Adrenal gland (tissue), 12 donors: ENCODE measurements around the gene TMEM163. TPM values are rescaled to one million over a fixed set of nuclear protein-coding genes. Genes with fewer than 3 reads are reported as not detected.

Experiments used
- DNase-seq, 7 donors: peaks; one replicate each; pipeline ENCODE4 v3.0.0-alpha.2; 2019 to 2020
- H3K27ac ChIP-seq, 5 donors: fragments of 200-600 bp; sonication (generic) in 4 of 5; 1 replicate in 3 of 5; 2 replicates in 2 of 5; pipeline versions ENCODE4 v1.5.1 to v1.8.0; 2016 to 2020; ENCODE audit warnings: mild to moderate bottlenecking in 1 of 5
- H3K27me3 ChIP-seq: fragments of 200-600 bp; 2 replicates; pipeline ENCODE4 v1.8.0; 2021
- H3K36me3 ChIP-seq, 2 donors: fragments of 200-600 bp; replicated peaks in 1 of 2; 1 replicate in 1 of 2; 2 replicates in 1 of 2; pipeline versions ENCODE4 v1.5.1 to v1.8.0; 2018 to 2022
- H3K4me1 ChIP-seq, 2 donors: fragments of 200-600 bp; replicated peaks in 1 of 2; 1 replicate in 1 of 2; 2 replicates in 1 of 2; pipeline versions ENCODE4 v1.5.1 to v1.8.0; 2018 to 2021
- H3K4me3 ChIP-seq, 4 donors: fragments of 200-600 bp; sonication (generic) in 3 of 4; one replicate each; pipeline ENCODE4 v1.5.1; 2016 to 2018
- H3K9me3 ChIP-seq, 3 donors: fragments of 200-600 bp; sonication (generic) in 1 of 3; replicated peaks in 1 of 3; 1 replicate in 2 of 3; 2 replicates in 1 of 3; pipeline versions ENCODE4 v1.5.1 to v1.8.0; 2016 to 2021
- CTCF ChIP-seq, 6 experiments: fragments of 450-650 bp in 4 of 6; fragments of 200-600 bp in 2 of 6; sonication (generic) in 1 of 6; IDR thresholded peaks; 1 replicate in 5 of 6; 2 replicates in 1 of 6; pipeline versions ENCODE4 v1.5.1 to v1.8.0; 2016 to 2021; ENCODE audit warnings: antibody characterized with exemption in 6 of 6, mild to moderate bottlenecking in 2 of 6, moderate library complexity in 1 of 6
- POLR2A ChIP-seq, 2 donors: fragments of 450-650 bp; IDR thresholded peaks; one replicate each; pipeline ENCODE4 v1.6.1; 2017; ENCODE audit warnings: antibody characterized with exemption in 2 of 2, mild to moderate bottlenecking in 2 of 2, moderate library complexity in 1 of 2
- WGBS, 4 donors: extraction: QIAGEN DNeasy Blood & Tissue Kit in 2 of 4; methylation state at CpG; one replicate each; pipeline versions ENCODE4 v1.1.5 to v1.1.7; 2013 to 2017; 5-methylcytosine and 5-hydroxymethylcytosine counted together
- intact Hi-C, 2 donors: fragments of 100-400 bp; cut with DNase I; formaldehyde crosslinking; loops; one replicate each; pipeline versions ENCODE4 v1.14.1 to v1.15.0; 2022 to 2023
- polyA plus RNA-seq, 3 donors: library from polyadenylated mRNA; stranded (reverse); fragments of 200-250 nt in 2 of 3; fragments of 350-450 nt in 1 of 3; fragmentation: Illumina TruSeq in 1 of 3; extraction: RNeasy Lipid Tissue Mini Kit (QIAGEN cat#74804) in 1 of 3; gene quantifications; one replicate each; pipeline ENCODE4 v1.2.3, GENCODE V29; 2013 to 2014
- total RNA-seq, 9 donors: library from RNA; depleted of rRNA in 4 of 9; stranded (reverse); fragments of >200 nt in 4 of 9; fragments of 120-200 nt in 1 of 9; fragmentation: NEBNext Ultra II Directional in 1 of 9; extraction: Animal tissue kit (Norgen Biotek cat#: 25700) in 1 of 9; gene quantifications; one replicate each; pipeline versions ENCODE4 v1.1.0 to v1.2.4, GENCODE V29; 2013 to 2023
- donor health status: healthy with polysubstance abuse.
- donor health status: Bipolar disorder and iron deficiency.
- donor health status: DM: yes; HTN: yes; CAD: no.
- donor health status: DM: no; HTN: no; CAD: no.
- donor health status: DM: no; HTN: no; CAD: no.
- donor health status: DM: yes; HTN: yes; CAD: no.

The TMEM163 gene
- total and polyA plus RNA-seq, 12 donors, result 3.6 to 21.6 (median 9.5) TPM

GRCh38 chr2:134532537-134532936 lies 186.3 kb downstream of the TMEM163 start:
- TF ChIP-seq POLR2A (IDR thresholded peaks at IDR 0.05), result no peak
- no peak for TF ChIP-seq CTCF (IDR thresholded peaks at IDR 0.05)
- no peak for DNase-seq
- Histone ChIP-seq H3K4me1 (no peaks in the 10 kb centered on the region), H3K4me3 (no peak overlapping the region), H3K27ac (no peak overlapping the region), H3K27me3 (no peaks in the 10 kb centered on the region), H3K36me3 (no peaks in the 10 kb centered on the region), H3K9me3 (no peaks in the 10 kb centered on the region)
- WGBS, 4 donors, result 69 to 87% (median 75%) methylated on average over 1 of the region's 1 CpG
- intact Hi-C loops, result no loop called here

DNA sequence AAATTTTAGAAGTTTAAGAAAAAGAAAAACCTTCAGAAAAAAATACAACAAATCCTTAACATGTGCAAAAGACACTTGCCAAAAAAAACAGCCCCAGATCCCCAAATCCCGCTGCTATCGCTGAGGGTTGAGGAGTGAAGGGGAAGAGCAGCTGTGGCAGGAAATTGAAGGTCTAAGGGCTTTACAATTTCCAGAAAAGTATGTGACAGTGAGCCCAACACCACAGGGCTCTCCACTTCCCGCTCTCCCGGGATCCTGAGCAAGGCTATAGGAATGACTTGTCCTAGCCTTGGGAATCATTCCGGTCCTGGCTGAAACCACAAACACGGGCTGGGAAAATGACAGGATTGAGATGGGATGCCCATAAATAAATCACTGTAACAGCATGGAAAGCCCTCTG lies 191.4 kb downstream of the TMEM163 start:
- DNase-seq, result no peak
- intact Hi-C loops, result no loop called here
- Histone ChIP-seq H3K4me3 (no peak overlapping the region), H3K36me3 (no peaks in the 10 kb centered on the region), H3K9me3 (no peaks in the 10 kb centered on the region), H3K4me1 (no peaks in the 10 kb centered on the region), H3K27ac (no peak overlapping the region), H3K27me3 (no peaks in the 10 kb centered on the region)
- 50 to 61% (median 55%) methylated on average over 6 of the region's 6 CpGs for WGBS, 4 donors
- TF ChIP-seq POLR2A (IDR thresholded peaks at IDR 0.05), result no peak
- TF ChIP-seq CTCF (IDR thresholded peaks at IDR 0.05), result no peak

DNA sequence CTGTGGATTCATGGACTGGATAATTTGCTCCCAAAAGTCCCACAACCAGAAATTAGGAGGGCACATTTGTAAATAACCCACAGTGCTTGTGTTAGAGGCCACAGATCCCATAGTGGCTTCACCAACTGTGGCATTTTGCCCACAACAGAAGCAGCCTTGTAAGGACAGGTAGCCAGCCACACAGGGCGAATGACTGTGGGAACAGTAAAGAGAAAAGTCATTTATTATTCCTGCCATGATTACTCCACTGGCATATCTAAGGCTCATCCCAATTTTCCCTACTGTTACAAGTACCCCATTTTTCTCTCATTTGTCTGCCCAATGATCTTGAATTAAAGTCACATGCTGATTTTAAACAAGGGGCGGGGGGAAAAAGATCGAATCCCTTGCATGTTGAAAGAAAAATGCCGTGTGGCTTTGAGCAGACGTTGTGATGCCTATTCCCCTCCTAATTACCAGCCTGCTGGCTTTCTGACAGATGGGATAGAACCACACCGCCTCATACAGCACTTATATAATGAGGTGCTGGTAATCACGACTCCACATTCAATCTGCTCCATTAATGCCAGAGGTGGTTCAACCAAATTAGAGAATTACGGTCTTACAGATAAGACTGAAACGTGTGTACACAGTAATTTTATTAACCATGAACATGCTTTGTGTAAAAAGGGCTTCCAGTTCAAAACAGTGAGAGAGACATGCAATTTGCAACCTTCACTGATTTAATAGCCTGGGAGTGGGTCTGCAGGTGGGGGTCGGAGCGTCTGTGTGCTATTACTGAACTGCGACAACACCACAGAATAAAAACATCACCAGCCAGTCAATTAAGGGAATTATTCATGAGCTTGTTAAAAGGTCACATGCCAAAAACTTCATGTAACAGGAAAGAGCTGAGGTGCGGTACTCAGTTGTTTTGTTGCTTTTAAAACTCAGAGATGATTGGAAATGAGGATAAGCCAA lies 196.0 kb downstream of the TMEM163 start:
- Histone ChIP-seq H3K4me1 (no peaks in the 10 kb centered on the region), H3K36me3 (no peaks in the 10 kb centered on the region), H3K4me3 (no peak overlapping the region), H3K9me3 (no peaks in the 10 kb centered on the region), H3K27me3 (no peaks in the 10 kb centered on the region), H3K27ac (no peak overlapping the region)
- TF ChIP-seq POLR2A (IDR thresholded peaks at IDR 0.05) (no peak), CTCF (IDR thresholded peaks at IDR 0.05) (no peak)
- intact Hi-C loops, result no loop called here
- WGBS, 4 donors, result 75 to 79% (median 78%) methylated on average over 13 of the region's 13 CpGs
- DNase-seq, result no peak

DNA sequence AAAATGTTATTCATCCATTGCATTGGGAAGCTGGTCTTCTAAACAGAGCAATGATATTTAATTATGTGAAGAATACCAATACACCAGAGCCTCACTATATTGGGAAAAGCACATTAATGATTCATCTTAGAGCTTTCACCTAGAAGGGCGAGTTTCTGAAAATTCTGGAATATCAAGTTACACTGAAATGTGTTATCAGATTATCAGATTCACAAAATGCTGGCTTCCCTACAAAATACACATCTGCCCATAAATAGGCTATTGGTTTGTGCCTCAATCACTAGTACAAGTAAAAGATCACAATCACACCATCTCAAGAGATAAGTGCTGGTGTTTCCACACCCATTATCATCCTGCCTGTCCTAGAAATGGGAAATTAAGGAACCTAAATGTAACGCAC lies 200.7 kb downstream of the TMEM163 start:
- H3K4me3 ChIP-seq, result no peak overlapping the region
- no peaks in the 10 kb centered on the region for H3K9me3 ChIP-seq
- no peak overlapping the region for H3K27ac ChIP-seq
- no peaks in the 10 kb centered on the region for H3K36me3 ChIP-seq
- no peak for DNase-seq
- TF ChIP-seq CTCF (IDR thresholded peaks at IDR 0.05), result no peak
- no peak for TF ChIP-seq POLR2A (IDR thresholded peaks at IDR 0.05)
- no peaks in the 10 kb centered on the region for H3K27me3 ChIP-seq
- WGBS, 4 donors, result 78 to 90% (median 81%) methylated on average over 2 of the region's 2 CpGs
- no peaks in the 10 kb centered on the region for H3K4me1 ChIP-seq
- intact Hi-C loops, result no loop called here
